K562 treated with DMSO at 1 percent for 4 hours (cell line): ENCODE measurements around the gene FBXL4. TPM values are rescaled to one million over a fixed set of nuclear protein-coding genes. Genes with fewer than 3 reads are reported as not detected.

Source experiments
- total RNA-seq: library from RNA; unstranded; fragments of 300-600 nt; gene quantifications from 2 replicates; pipeline ENCODE4 v1.2.3, GENCODE V29; 2022; ENCODE audit not compliant: insufficient read depth

Gene FBXL4
- 3.4 and 3.7 TPM in 2 replicates for total RNA-seq

GRCh38 chr6:98947411-98948292 is at the start of gene FBXL4:
TSS of gene FBXL4 (minus strand) at chr6:98947946. CDS start at chr6:98926988, 20,958 bp downstream.

GRCh38 chr6:98834060-98835031 is 113.4 kb downstream of the FBXL4 start, which contains the start of gene POU3F2:
TSS of gene POU3F2 (plus strand) at chr6:98834574. CDS start at chr6:98834874, 300 bp downstream.

Other genes starting within 250 kb of the FBXL4 start
- 0.22 and 0.70 TPM in 2 replicates for gene POU3F2, start 113.4 kb downstream of the FBXL4 start, total RNA-seq